ENCODE data around the gene OR52E1. TPM values are rescaled to one million over a fixed set of nuclear protein-coding genes. Genes with fewer than 3 reads are reported as not detected.

Gene OR52E1
- total and polyA plus RNA-seq, 2 of the 8 experiments (the other 6 are each of a cell fraction or from before 2014, with no cell fraction given) = not detected

DNA sequence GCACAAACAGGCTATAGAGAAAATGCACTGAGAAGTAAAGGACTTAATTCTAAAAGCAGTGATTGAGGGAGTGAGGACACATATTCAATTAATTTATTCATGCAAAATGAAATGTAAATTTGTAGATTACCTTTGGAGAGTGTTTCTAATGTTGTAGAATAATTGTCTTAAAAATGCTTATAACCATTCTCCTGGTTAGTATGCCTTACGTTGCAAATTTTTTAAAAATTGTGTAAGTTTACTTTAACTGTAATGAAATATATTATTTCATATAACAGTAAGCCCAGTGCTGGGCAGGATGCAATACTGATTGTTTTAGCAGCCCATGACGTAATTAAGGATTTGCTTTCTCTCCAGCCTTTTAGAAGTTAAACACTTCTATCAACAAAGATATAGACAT is 26.6 kb downstream of the OR52E1 start:
- Histone ChIP-seq H2BK5ac (ENCODE audit: low read depth, low read length) (no peak overlapping the region), H3K27ac (ENCODE audit: low read depth, low read length) (no peak overlapping the region), H3K27me3 (replicated peaks in 1 of 4; ENCODE audit: control insufficient read depth in 3 of 4, extremely low read depth in 1 of 4, insufficient read depth in 3 of 4, low read length in 3 of 4) (no peaks in the 10 kb centered on the region), H2AK5ac (ENCODE audit: low read depth, low read length) (no peak overlapping the region), H3K79me1 (ENCODE audit: low read depth, low read length) (no peaks in the 10 kb centered on the region), H2AFZ (ENCODE audit: low read length) (no peak overlapping the region), H4K5ac (ENCODE audit: insufficient read length, low read depth, low read length) (no peak overlapping the region), H3K23ac (ENCODE audit: insufficient read length) (no peak overlapping the region), H3K9ac (replicated peaks in 1 of 4; ENCODE audit: extremely low read depth in 1 of 4, low read depth in 3 of 4, low read length in 3 of 4) (no peak overlapping the region), H3K4me3 (ENCODE audit: extremely low read depth in 1 of 4, insufficient read depth in 2 of 4, low read depth in 3 of 4, low read length in 4 of 4) (no peak overlapping the region), H4K20me1 (replicated peaks in 1 of 2; ENCODE audit: control insufficient read depth in 1 of 2, insufficient read depth in 2 of 2, low read length in 2 of 2) (no peaks in the 10 kb centered on the region), H2BK12ac (ENCODE audit: low read depth, low read length) (no peak overlapping the region), H3K14ac (ENCODE audit: insufficient read length) (no peak overlapping the region), H3K79me2 (ENCODE audit: control insufficient read depth in 1 of 2, insufficient read depth in 2 of 2, low read length in 2 of 2) (no peaks in the 10 kb centered on the region), H2BK20ac (ENCODE audit: low read length) (no peak overlapping the region), H3K4me2 (ENCODE audit: insufficient read depth in 1 of 2, low read depth in 2 of 2, low read length in 2 of 2) (no peak overlapping the region), H3K18ac (ENCODE audit: extremely low read depth, low read length) (no peak overlapping the region), H3K23me2 (ENCODE audit: low read depth, low read length) (no peaks in the 10 kb centered on the region), H4K8ac (ENCODE audit: extremely low read depth, insufficient read depth, low read length) (no peak overlapping the region), H2BK15ac (ENCODE audit: low read length) (no peak overlapping the region), H3K9me3 (ENCODE audit: insufficient read depth in 2 of 2, low read depth in 1 of 2, low read length in 1 of 2) (no peaks in the 10 kb centered on the region), H3K4ac (replicated peaks; ENCODE audit: insufficient read length, low read depth, low read length) (no peak overlapping the region), H2BK120ac (replicated peaks; ENCODE audit: low read depth, low read length) (no peak overlapping the region), H3K36me3 (ENCODE audit: control insufficient read depth in 2 of 4, insufficient read depth in 4 of 4, low read length in 3 of 4) (no peaks in the 10 kb centered on the region), H3K56ac (replicated peaks; ENCODE audit: insufficient read length, low read depth, low read length) (no peak overlapping the region), H4K91ac (replicated peaks; ENCODE audit: insufficient read length, low read length) (no peak overlapping the region), H3K4me1 (replicated peaks in 1 of 4; ENCODE audit: control insufficient read depth in 3 of 4, insufficient read depth in 4 of 4, low read length in 3 of 4) (no peaks in the 10 kb centered on the region)
- no peak for DNase-seq (ENCODE audit: low read depth in 1 of 2, low spot score in 2 of 2)
- FAIRE-seq = no peak
- ChIA-PET CTCF (ENCODE audit: partially characterized antibody) (no interaction called here), POLR2A (ENCODE audit: partially characterized antibody) (no interaction called here)
- WGBS, 2 experiments (ENCODE audit: extremely low coverage in 1 of 2, insufficient coverage in 1 of 2, insufficient read length in 1 of 2, insufficient replicate concordance in 2 of 2, low coverage in 1 of 2, low lambda C conversion rate in 2 of 2, missing lambda C conversion rate in 1 of 2) = 93% methylated on average over 2 of the region's 2 CpGs; no CpG with 5 or more reads in 1 of the 2 experiments
- TF ChIP-seq RNF2 (IDR thresholded peaks at IDR 0.05; ENCODE audit: borderline replicate concordance, low read depth, low read length, missing control alignments, poor library complexity, severe bottlenecking) (no peak), TAF1 (IDR thresholded peaks at IDR 0.05; ENCODE audit: low read depth, low read length) (no peak), GTF2F1 (IDR thresholded peaks at IDR 0.05; ENCODE audit: borderline replicate concordance, low read depth, low read length) (no peak), KDM1A (IDR thresholded peaks at IDR 0.05; ENCODE audit: borderline replicate concordance, low read length) (no peak), GABPA (IDR thresholded peaks at IDR 0.05; ENCODE audit: borderline replicate concordance, insufficient read depth, low read length) (no peak), SIRT6 (IDR thresholded peaks at IDR 0.05; ENCODE audit: low read length) (no peak), CHD1 (IDR thresholded peaks at IDR 0.05; ENCODE audit: low read depth, low read length) (no peak), CTBP2 (IDR thresholded peaks at IDR 0.05; ENCODE audit: borderline replicate concordance, insufficient read depth, insufficient read length, low read length) (no peak)
- TF ChIP-seq, protein P1, sequence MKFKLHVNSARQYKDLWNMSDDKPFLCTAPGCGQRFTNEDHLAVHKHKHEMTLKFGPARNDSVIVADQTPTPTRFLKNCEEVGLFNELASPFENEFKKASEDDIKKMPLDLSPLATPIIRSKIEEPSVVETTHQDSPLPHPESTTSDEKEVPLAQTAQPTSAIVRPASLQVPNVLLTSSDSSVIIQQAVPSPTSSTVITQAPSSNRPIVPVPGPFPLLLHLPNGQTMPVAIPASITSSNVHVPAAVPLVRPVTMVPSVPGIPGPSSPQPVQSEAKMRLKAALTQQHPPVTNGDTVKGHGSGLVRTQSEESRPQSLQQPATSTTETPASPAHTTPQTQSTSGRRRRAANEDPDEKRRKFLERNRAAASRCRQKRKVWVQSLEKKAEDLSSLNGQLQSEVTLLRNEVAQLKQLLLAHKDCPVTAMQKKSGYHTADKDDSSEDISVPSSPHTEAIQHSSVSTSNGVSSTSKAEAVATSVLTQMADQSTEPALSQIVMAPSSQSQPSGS (IDR thresholded peaks at IDR 0.05; ENCODE audit: low read length) = no peak
- TF ChIP-seq, protein P2, sequence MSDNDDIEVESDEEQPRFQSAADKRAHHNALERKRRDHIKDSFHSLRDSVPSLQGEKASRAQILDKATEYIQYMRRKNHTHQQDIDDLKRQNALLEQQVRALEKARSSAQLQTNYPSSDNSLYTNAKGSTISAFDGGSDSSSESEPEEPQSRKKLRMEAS (IDR thresholded peaks at IDR 0.05) = no peak
- TF ChIP-seq, protein P3, sequence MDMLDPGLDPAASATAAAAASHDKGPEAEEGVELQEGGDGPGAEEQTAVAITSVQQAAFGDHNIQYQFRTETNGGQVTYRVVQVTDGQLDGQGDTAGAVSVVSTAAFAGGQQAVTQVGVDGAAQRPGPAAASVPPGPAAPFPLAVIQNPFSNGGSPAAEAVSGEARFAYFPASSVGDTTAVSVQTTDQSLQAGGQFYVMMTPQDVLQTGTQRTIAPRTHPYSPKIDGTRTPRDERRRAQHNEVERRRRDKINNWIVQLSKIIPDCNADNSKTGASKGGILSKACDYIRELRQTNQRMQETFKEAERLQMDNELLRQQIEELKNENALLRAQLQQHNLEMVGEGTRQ (IDR thresholded peaks at IDR 0.05; ENCODE audit: low read length) = no peak
